Activated naive CD8-positive, alpha-beta T cell treated with anti-CD3 and anti-CD28 coated beads, Interleukin-2, amount 10 ng/mL, durations not matched to agents 7 days and 5 days (primary cell): ENCODE measurements around the gene MAD1L1. TPM values are rescaled to one million over a fixed set of nuclear protein-coding genes. Genes with fewer than 3 reads are reported as not detected.

Experiments used
- ATAC-seq: fragments of 150-1000 bp; cut with Tn5 transposase; one replicate; pipeline ENCODE4 v1.10.0; 2021; ENCODE audit warnings: low read depth, moderate library complexity
- POLR2A ChIA-PET: fragments of 350-600 bp; sonication (Branson Sonifier 250); formaldehyde crosslinking; loops from one replicate; lab custom pipeline; 2021; ENCODE audit warnings: antibody characterized with exemption; lab: Charles Lee
- DNase-seq: peaks from one replicate; pipeline ENCODE4 v3.0.0; 2021
- H3K27ac Mint-ChIP-seq: one replicate; pipeline ENCODE4 v1.8.0; 2022; ENCODE audit warnings: mild to moderate bottlenecking, mixed read lengths
- H3K27me3 Mint-ChIP-seq: one replicate; pipeline ENCODE4 v1.8.0; 2022; ENCODE audit warnings: mild to moderate bottlenecking, moderate library complexity, mixed read lengths
- H3K36me3 Mint-ChIP-seq: one replicate; pipeline ENCODE4 v1.8.0; 2021; ENCODE audit warnings: mild to moderate bottlenecking, mixed read lengths
- H3K4me1 Mint-ChIP-seq: one replicate; pipeline ENCODE4 v1.8.0; 2021; ENCODE audit warnings: mixed read lengths
- H3K4me3 Mint-ChIP-seq: one replicate; pipeline ENCODE4 v1.8.0; 2022; ENCODE audit warnings: mild to moderate bottlenecking, moderate library complexity, mixed read lengths
- H3K9me3 Mint-ChIP-seq: one replicate; pipeline ENCODE4 v1.8.0; 2021; ENCODE audit warnings: mixed read lengths
- total RNA-seq, 2 experiments: library from RNA; stranded (reverse); gene quantifications; one replicate each; pipeline ENCODE4 v1.2.3, GENCODE V29; 2021

The MAD1L1 gene
- total RNA-seq, 2 experiments from 2014 or later: 72.7 to 82.6 TPM

GRCh38 chr7:2098496-2098895 lies 134.2 kb downstream of the MAD1L1 start:
- no peaks in the 10 kb centered on the region for H3K9me3 Mint-ChIP-seq
- H3K4me1 Mint-ChIP-seq: peaks cover 41% of the 10 kb centered on the region
- no peak for DNase-seq
- H3K4me3 Mint-ChIP-seq: no peak overlapping the region
- peaks cover 1% of the 10 kb centered on the region for H3K27me3 Mint-ChIP-seq
- H3K27ac Mint-ChIP-seq: peak overlapping the region; percentile 32
- POLR2A ChIA-PET: interaction anchor here (1.4 kb wide), 1 partner anchor 112 kb away, joined by 4 read pairs; no protein-coding TSS in a partner anchor
- ATAC-seq: no peak
- H3K36me3 Mint-ChIP-seq: peaks cover 18% of the 10 kb centered on the region

GRCh38 chr7:2098056-2098455 lies 134.7 kb downstream of the MAD1L1 start:
- Mint-ChIP-seq H3K4me3 (no peak overlapping the region), H3K9me3 (no peaks in the 10 kb centered on the region), H3K4me1 (peaks cover 43% of the 10 kb centered on the region), H3K27me3 (peaks cover 1% of the 10 kb centered on the region), H3K27ac (no peak overlapping the region), H3K36me3 (peaks cover 20% of the 10 kb centered on the region)
- ATAC-seq (no peak), DNase-seq (no peak)
- POLR2A ChIA-PET: no interaction called here

- POLR2A ChIA-PET: no interaction called here
- DNase-seq: no peak
- peak overlapping the region; percentile 67 for H3K27ac Mint-ChIP-seq
- H3K4me1 Mint-ChIP-seq: peaks cover 40% of the 10 kb centered on the region
- peaks cover 17% of the 10 kb centered on the region for H3K36me3 Mint-ChIP-seq
- H3K4me3 Mint-ChIP-seq: no peak overlapping the region
- no peaks in the 10 kb centered on the region for H3K9me3 Mint-ChIP-seq
- peaks cover 1% of the 10 kb centered on the region for H3K27me3 Mint-ChIP-seq
- ATAC-seq: no peak
Measured at GRCh38 chr7:2097492-2097891, 135.3 kb downstream of the MAD1L1 start.

GRCh38 chr7:2096692-2097387 lies 135.9 kb downstream of the MAD1L1 start:
- no peak overlapping the region for H3K27ac Mint-ChIP-seq

GRCh38 chr7:2095436-2095835 lies 137.3 kb downstream of the MAD1L1 start:
- POLR2A ChIA-PET: no interaction called here
- ATAC-seq: no peak
- Mint-ChIP-seq H3K4me1 (peaks cover 35% of the 10 kb centered on the region), H3K4me3 (no peak overlapping the region), H3K27me3 (peaks cover 1% of the 10 kb centered on the region), H3K36me3 (peaks cover 9% of the 10 kb centered on the region), H3K9me3 (no peaks in the 10 kb centered on the region), H3K27ac (no peak overlapping the region)
- DNase-seq: no peak

More at GRCh38 chr7:2096692-2097387, 135.9 kb downstream of the MAD1L1 start:
- H3K9me3 Mint-ChIP-seq: no peaks in the 10 kb centered on the region
- H3K27me3 Mint-ChIP-seq: peaks cover 1% of the 10 kb centered on the region
- ATAC-seq (no peak), DNase-seq (no peak)
- no peak overlapping the region for H3K4me3 Mint-ChIP-seq
- peaks cover 11% of the 10 kb centered on the region for H3K36me3 Mint-ChIP-seq
- H3K4me1 Mint-ChIP-seq: peaks cover 36% of the 10 kb centered on the region
- POLR2A ChIA-PET: interaction anchor here (0.6 kb wide), 1 partner anchor 245 kb away, joined by 4 read pairs; no protein-coding TSS in a partner anchor

GRCh38 chr7:2094454-2095045 lies 138.2 kb downstream of the MAD1L1 start:
- H3K27me3 Mint-ChIP-seq: peaks cover 1% of the 10 kb centered on the region
- H3K9me3 Mint-ChIP-seq: no peaks in the 10 kb centered on the region
- H3K27ac Mint-ChIP-seq: no peak overlapping the region
- POLR2A ChIA-PET: no interaction called here
- DNase-seq (no peak), ATAC-seq (no peak)
- peaks cover 26% of the 10 kb centered on the region for H3K4me1 Mint-ChIP-seq
- H3K36me3 Mint-ChIP-seq: peaks cover 9% of the 10 kb centered on the region
- peak overlapping the region; percentile 28 for H3K4me3 Mint-ChIP-seq

- H3K9me3 Mint-ChIP-seq: no peaks in the 10 kb centered on the region
- H3K4me3 Mint-ChIP-seq: peak overlapping the region; percentile 1
- POLR2A ChIA-PET: no interaction called here
- H3K27me3 Mint-ChIP-seq: peaks cover 1% of the 10 kb centered on the region
- H3K27ac Mint-ChIP-seq: no peak overlapping the region
- DNase-seq (no peak), ATAC-seq (no peak)
- H3K36me3 Mint-ChIP-seq: peaks cover 9% of the 10 kb centered on the region
- H3K4me1 Mint-ChIP-seq: peaks cover 19% of the 10 kb centered on the region
Measured at GRCh38 chr7:2093843-2094220, 138.9 kb downstream of the MAD1L1 start.

- Mint-ChIP-seq H3K4me3 (peak overlapping the region; percentile 1), H3K4me1 (peaks cover 14% of the 10 kb centered on the region), H3K27me3 (peaks cover 1% of the 10 kb centered on the region), H3K27ac (no peak overlapping the region), H3K9me3 (no peaks in the 10 kb centered on the region), H3K36me3 (peaks cover 9% of the 10 kb centered on the region)
- POLR2A ChIA-PET: interaction anchor here (0.6 kb wide), 1 partner anchor 313 kb away, joined by 3 read pairs; no protein-coding TSS in a partner anchor
- no peak for ATAC-seq
- DNase-seq: no peak
Measured at GRCh38 chr7:2093215-2093842, 139.4 kb downstream of the MAD1L1 start.

- POLR2A ChIA-PET: interaction anchor here (0.6 kb wide), 2 partner anchors 134 to 314 kb away, joined by 3 read pairs; no protein-coding TSS in a partner anchor
- Mint-ChIP-seq H3K36me3 (peaks cover 9% of the 10 kb centered on the region), H3K27me3 (no peaks in the 10 kb centered on the region), H3K4me1 (peaks cover 14% of the 10 kb centered on the region), H3K27ac (no peak overlapping the region), H3K4me3 (no peak overlapping the region), H3K9me3 (no peaks in the 10 kb centered on the region)
- no peak for DNase-seq
- no peak for ATAC-seq
Measured at GRCh38 chr7:2092279-2092678, 140.5 kb downstream of the MAD1L1 start.

- ATAC-seq (no peak), DNase-seq (no peak)
- H3K9me3 Mint-ChIP-seq: no peaks in the 10 kb centered on the region
- no peak overlapping the region for H3K27ac Mint-ChIP-seq
- H3K4me1 Mint-ChIP-seq: peaks cover 14% of the 10 kb centered on the region
- POLR2A ChIA-PET: no interaction called here
- H3K4me3 Mint-ChIP-seq: no peak overlapping the region
- H3K27me3 Mint-ChIP-seq: no peaks in the 10 kb centered on the region
- H3K36me3 Mint-ChIP-seq: peaks cover 9% of the 10 kb centered on the region
Measured at GRCh38 chr7:2090526-2091520, 141.9 kb downstream of the MAD1L1 start.

- peaks cover 23% of the 10 kb centered on the region for H3K4me1 Mint-ChIP-seq
- no peaks in the 10 kb centered on the region for H3K9me3 Mint-ChIP-seq
- no peak overlapping the region for H3K27ac Mint-ChIP-seq
- POLR2A ChIA-PET: no interaction called here
- ATAC-seq (no peak), DNase-seq (no peak)
- H3K36me3 Mint-ChIP-seq: peaks cover 4% of the 10 kb centered on the region
- no peak overlapping the region for H3K4me3 Mint-ChIP-seq
- H3K27me3 Mint-ChIP-seq: no peaks in the 10 kb centered on the region
Measured at GRCh38 chr7:2088801-2089200, 143.9 kb downstream of the MAD1L1 start.

GRCh38 chr7:2087744-2088143 lies 145.0 kb downstream of the MAD1L1 start:
- Mint-ChIP-seq H3K36me3 (peaks cover 2% of the 10 kb centered on the region), H3K4me1 (peaks cover 24% of the 10 kb centered on the region), H3K27me3 (no peaks in the 10 kb centered on the region), H3K4me3 (no peak overlapping the region), H3K9me3 (no peaks in the 10 kb centered on the region), H3K27ac (no peak overlapping the region)
- no peak for ATAC-seq
- POLR2A ChIA-PET: no interaction called here
- no peak for DNase-seq

GRCh38 chr7:2086229-2086628 lies 146.5 kb downstream of the MAD1L1 start:
- POLR2A ChIA-PET: no interaction called here
- Mint-ChIP-seq H3K27me3 (no peaks in the 10 kb centered on the region), H3K9me3 (no peaks in the 10 kb centered on the region), H3K4me1 (peaks cover 24% of the 10 kb centered on the region), H3K4me3 (no peak overlapping the region), H3K36me3 (peaks cover 4% of the 10 kb centered on the region), H3K27ac (no peak overlapping the region)
- ATAC-seq: no peak
- no peak for DNase-seq
